Neural progenitor cell (in vitro differentiated cells): ENCODE data around the gene TRIM40. TPM values are rescaled to one million over a fixed set of nuclear protein-coding genes. Genes with fewer than 3 reads are reported as not detected.

ENCODE experiments used
- DNase-seq: peaks from one replicate; pipeline ENCODE4 v3.0.0-alpha.2; 2016; ENCODE audit warnings: low spot score
- H2AFZ ChIP-seq: fragments of 200-600 bp; sonication (generic); replicated peaks from 2 replicates; pipeline ENCODE4 v1.6.1; 2016; ENCODE audit warnings: antibody characterized with exemption
- H3F3A ChIP-seq: fragments of 200-600 bp; sonication (generic); 2 replicates; pipeline ENCODE4 v1.6.1; 2016; ENCODE audit warnings: antibody characterized with exemption, low read depth
- H3K27ac ChIP-seq: fragments of 200-600 bp; sonication (generic); 2 replicates; pipeline ENCODE4 v1.5.1; 2016; ENCODE audit warnings: mild to moderate bottlenecking
- H3K27me3 ChIP-seq: fragments of 200-600 bp; sonication (generic); 2 replicates; pipeline ENCODE4 v1.6.1; 2016; ENCODE audit warnings: mild to moderate bottlenecking, moderate library complexity
- H3K36me3 ChIP-seq: fragments of 200-600 bp; sonication (generic); 2 replicates; pipeline ENCODE4 v1.5.1; 2016
- H3K4me1 ChIP-seq: fragments of 200-600 bp; sonication (generic); 2 replicates; pipeline ENCODE4 v1.6.1; 2016; ENCODE audit warnings: mixed run types
- H3K4me2 ChIP-seq: fragments of 200-600 bp; sonication (generic); 2 replicates; pipeline ENCODE4 v1.6.1; 2016
- H3K4me3 ChIP-seq: fragments of 200-600 bp; sonication (generic); 2 replicates; pipeline ENCODE4 v1.5.1; 2016
- H3K79me2 ChIP-seq: fragments of 200-600 bp; sonication (generic); 2 replicates; pipeline ENCODE4 v1.6.1; 2016; ENCODE audit warnings: low read depth
- H3K9ac ChIP-seq: fragments of 200-600 bp; sonication (generic); 2 replicates; pipeline ENCODE4 v1.6.1; 2016
- H3K9me3 ChIP-seq: fragments of 200-600 bp; sonication (generic); 2 replicates; pipeline ENCODE4 v1.5.1; 2016; ENCODE audit warnings: low read depth
- H4K20me1 ChIP-seq: fragments of 200-600 bp; sonication (generic); 2 replicates; pipeline ENCODE4 v1.6.1; 2016; ENCODE audit warnings: low read depth
- H3K27ac Mint-ChIP-seq: 3 replicates; pipeline ENCODE4 v1.8.0; 2021; ENCODE audit warnings: mixed read lengths
- H3K27me3 Mint-ChIP-seq: 2 replicates; pipeline ENCODE4 v1.8.0; 2022; ENCODE audit warnings: low read depth, mild to moderate bottlenecking, inconsistent platforms, moderate library complexity, mixed read lengths; ENCODE audit not compliant: insufficient read depth
- H3K36me3 Mint-ChIP-seq: 3 replicates; pipeline ENCODE4 v1.8.0; 2021; ENCODE audit warnings: mixed read lengths
- H3K4me1 Mint-ChIP-seq: 3 replicates; pipeline ENCODE4 v1.8.0; 2021; ENCODE audit warnings: mixed read lengths
- H3K4me3 Mint-ChIP-seq: 3 replicates; pipeline ENCODE4 v1.8.0; 2021; ENCODE audit warnings: mild to moderate bottlenecking, moderate library complexity, mixed read lengths
- H3K9me3 Mint-ChIP-seq: 3 replicates; pipeline ENCODE4 v1.8.0; 2020; ENCODE audit warnings: mixed read lengths
- EZH2 ChIP-seq: fragments of 200-600 bp; sonication (generic); IDR thresholded peaks from 2 replicates; pipeline ENCODE4 v1.6.1; 2017; ENCODE audit warnings: antibody characterized with exemption, mild to moderate bottlenecking, moderate library complexity
- EZH2phosphoT487 ChIP-seq: fragments of 200-600 bp; sonication (generic); IDR thresholded peaks from 2 replicates; pipeline ENCODE4 v1.6.1; 2017; ENCODE audit warnings: antibody characterized with exemption
- total RNA-seq: library from RNA; depleted of rRNA; stranded (reverse); fragments of >200 nt; gene quantifications from 2 replicates; pipeline ENCODE4 v1.2.3, GENCODE V29; 2015; ENCODE audit warnings: low replicate concordance
- TF ChIP-seq, protein P1 (sequence below): fragments of 200-600 bp; sonication (generic); IDR thresholded peaks from 2 replicates; pipeline ENCODE4 v1.5.1; 2017; ENCODE audit warnings: antibody characterized with exemption, mild to moderate bottlenecking

TRIM40 gene
- total RNA-seq, 1 donor from 2014 or later = not detected

DNA sequence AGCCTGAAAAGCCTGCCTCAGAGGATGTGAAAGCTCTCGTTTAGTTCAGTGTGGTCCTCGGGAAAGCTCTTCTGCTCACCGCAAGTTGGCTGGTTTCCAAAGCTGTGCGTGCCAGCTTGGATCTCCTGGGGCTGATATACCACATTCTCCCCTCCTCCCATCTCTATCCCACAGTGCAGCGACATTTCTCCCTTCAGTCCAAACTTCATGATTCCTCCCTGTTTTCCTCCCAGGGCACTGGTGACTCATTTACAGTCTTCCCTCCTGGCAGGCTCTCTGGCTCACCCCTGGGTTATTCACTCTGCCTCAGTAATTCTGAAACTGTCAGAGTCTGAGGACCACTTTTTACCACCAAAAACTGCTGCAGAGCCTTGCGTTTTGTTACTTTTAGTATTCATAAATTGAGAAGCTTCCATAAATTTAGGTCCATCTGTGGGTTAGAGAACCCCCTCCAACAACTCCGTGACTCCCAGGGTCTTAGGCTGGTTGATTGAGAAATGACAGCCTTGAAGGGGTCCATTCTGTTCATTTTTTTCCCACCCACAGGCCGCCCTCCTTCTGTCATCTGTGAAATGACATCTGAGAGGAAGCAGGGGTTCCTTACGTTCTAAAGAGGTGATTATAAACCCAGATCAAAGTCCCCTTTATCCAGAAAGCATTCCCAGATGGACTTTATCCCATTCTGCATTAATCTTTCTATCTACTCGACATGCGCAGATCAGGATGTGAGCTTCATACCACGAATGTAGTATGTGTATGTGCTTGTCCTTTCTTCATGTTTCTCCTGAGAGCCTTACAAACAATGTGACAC, 19.0 kb downstream of the TRIM40 start:
- Histone ChIP-seq H3K4me2 (no peak overlapping the region), H3K36me3 (no peaks in the 10 kb centered on the region), H3K27me3 (peaks cover 31% of the 10 kb centered on the region), H4K20me1 (no peaks in the 10 kb centered on the region), H3K4me3 (no peak overlapping the region), H2AFZ (no peak overlapping the region), H3K27ac (no peak overlapping the region), H3F3A (no peaks in the 10 kb centered on the region), H3K4me1 (no peaks in the 10 kb centered on the region), H3K79me2 (no peaks in the 10 kb centered on the region), H3K9ac (no peak overlapping the region), H3K9me3 (no peaks in the 10 kb centered on the region)
- no peak for DNase-seq
- no peak overlapping the region for H3K4me3 Mint-ChIP-seq
- no peaks in the 10 kb centered on the region for H3K4me1 Mint-ChIP-seq
- no peaks in the 10 kb centered on the region for H3K36me3 Mint-ChIP-seq
- TF ChIP-seq EZH2phosphoT487 = no peak
- TF ChIP-seq, protein P1, sequence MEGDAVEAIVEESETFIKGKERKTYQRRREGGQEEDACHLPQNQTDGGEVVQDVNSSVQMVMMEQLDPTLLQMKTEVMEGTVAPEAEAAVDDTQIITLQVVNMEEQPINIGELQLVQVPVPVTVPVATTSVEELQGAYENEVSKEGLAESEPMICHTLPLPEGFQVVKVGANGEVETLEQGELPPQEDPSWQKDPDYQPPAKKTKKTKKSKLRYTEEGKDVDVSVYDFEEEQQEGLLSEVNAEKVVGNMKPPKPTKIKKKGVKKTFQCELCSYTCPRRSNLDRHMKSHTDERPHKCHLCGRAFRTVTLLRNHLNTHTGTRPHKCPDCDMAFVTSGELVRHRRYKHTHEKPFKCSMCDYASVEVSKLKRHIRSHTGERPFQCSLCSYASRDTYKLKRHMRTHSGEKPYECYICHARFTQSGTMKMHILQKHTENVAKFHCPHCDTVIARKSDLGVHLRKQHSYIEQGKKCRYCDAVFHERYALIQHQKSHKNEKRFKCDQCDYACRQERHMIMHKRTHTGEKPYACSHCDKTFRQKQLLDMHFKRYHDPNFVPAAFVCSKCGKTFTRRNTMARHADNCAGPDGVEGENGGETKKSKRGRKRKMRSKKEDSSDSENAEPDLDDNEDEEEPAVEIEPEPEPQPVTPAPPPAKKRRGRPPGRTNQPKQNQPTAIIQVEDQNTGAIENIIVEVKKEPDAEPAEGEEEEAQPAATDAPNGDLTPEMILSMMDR = no peak
- TF ChIP-seq EZH2 = no peak
- H3K27ac Mint-ChIP-seq = no peak overlapping the region
- peaks cover 8% of the 10 kb centered on the region for H3K27me3 Mint-ChIP-seq
- no peaks in the 10 kb centered on the region for H3K9me3 Mint-ChIP-seq

DNA sequence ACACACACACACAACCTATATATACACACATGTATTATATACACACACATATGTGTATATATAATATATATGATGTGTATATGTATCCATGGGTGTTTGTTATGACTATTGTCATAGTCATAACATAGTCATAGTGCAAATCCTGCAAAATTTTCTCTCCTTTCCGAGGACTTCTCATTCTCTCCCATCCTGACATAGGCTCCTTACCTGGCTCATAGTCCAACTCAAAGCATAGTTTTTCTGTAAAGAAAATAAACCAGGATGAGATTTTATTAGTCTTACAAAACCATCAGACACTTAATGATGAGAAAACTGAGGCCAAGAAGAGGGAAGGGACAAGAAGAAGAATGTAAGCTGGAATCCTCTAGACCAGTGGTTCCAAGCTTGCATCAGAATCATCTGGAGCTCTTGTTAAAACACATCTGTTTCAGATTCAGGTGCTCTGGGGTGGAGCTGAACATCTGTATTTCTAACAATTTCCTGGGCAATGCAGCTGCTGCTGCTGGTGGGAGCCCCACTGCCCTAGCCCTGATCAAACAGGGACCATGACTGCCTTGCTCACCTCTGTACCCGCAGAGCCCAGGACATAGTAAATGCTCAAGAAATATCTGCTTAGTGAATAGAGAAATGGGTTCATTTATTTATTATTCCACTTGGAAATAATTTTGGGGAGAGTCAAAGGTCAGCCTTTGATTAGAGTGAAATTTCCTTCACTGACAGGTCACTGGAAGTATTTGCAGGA, 19.8 kb downstream of the TRIM40 start:
- Mint-ChIP-seq H3K27me3 (peaks cover 6% of the 10 kb centered on the region), H3K4me1 (no peaks in the 10 kb centered on the region), H3K4me3 (no peak overlapping the region), H3K36me3 (no peaks in the 10 kb centered on the region), H3K27ac (no peak overlapping the region), H3K9me3 (no peaks in the 10 kb centered on the region)
- no peak for DNase-seq
- no peak for TF ChIP-seq EZH2phosphoT487
- TF ChIP-seq EZH2 = no peak
- TF ChIP-seq, protein P1 = no peak
- Histone ChIP-seq H3K9me3 (no peaks in the 10 kb centered on the region), H2AFZ (no peak overlapping the region), H3K36me3 (no peaks in the 10 kb centered on the region), H3K4me2 (no peak overlapping the region), H3K27me3 (peaks cover 31% of the 10 kb centered on the region), H3K27ac (no peak overlapping the region), H3K4me3 (no peak overlapping the region), H4K20me1 (no peaks in the 10 kb centered on the region), H3K9ac (no peak overlapping the region), H3F3A (no peaks in the 10 kb centered on the region), H3K79me2 (no peaks in the 10 kb centered on the region), H3K4me1 (no peaks in the 10 kb centered on the region)

DNA sequence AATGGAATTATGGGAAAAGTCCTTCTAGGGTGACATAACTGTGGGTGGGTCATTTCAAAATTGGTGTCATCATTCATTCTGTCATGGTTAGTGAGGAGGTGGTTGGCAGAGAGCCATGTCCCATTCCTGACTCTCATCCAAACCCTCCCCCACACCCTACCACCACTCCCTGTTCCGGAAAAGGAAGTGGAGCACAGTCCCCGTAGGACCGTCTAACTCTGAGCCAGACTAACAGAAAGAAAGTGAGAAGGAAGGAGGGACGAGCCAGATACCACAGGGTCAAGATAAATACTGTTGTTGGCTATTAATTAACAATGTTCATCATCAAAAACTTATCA, 20.3 kb downstream of the TRIM40 start:
- Histone ChIP-seq H3K27ac (no peak overlapping the region), H3K9ac (no peak overlapping the region), H3K4me1 (no peaks in the 10 kb centered on the region), H3K79me2 (no peaks in the 10 kb centered on the region), H3K4me3 (no peak overlapping the region), H4K20me1 (no peaks in the 10 kb centered on the region), H3K4me2 (no peak overlapping the region), H3K9me3 (no peaks in the 10 kb centered on the region), H2AFZ (no peak overlapping the region), H3K27me3 (peaks cover 31% of the 10 kb centered on the region), H3K36me3 (no peaks in the 10 kb centered on the region), H3F3A (no peaks in the 10 kb centered on the region)
- H3K9me3 Mint-ChIP-seq = no peaks in the 10 kb centered on the region
- H3K4me1 Mint-ChIP-seq = no peaks in the 10 kb centered on the region
- DNase-seq = no peak
- no peaks in the 10 kb centered on the region for H3K36me3 Mint-ChIP-seq
- no peak overlapping the region for H3K27ac Mint-ChIP-seq
- TF ChIP-seq EZH2 = no peak
- no peak overlapping the region for H3K4me3 Mint-ChIP-seq
- peaks cover 6% of the 10 kb centered on the region for H3K27me3 Mint-ChIP-seq

DNA sequence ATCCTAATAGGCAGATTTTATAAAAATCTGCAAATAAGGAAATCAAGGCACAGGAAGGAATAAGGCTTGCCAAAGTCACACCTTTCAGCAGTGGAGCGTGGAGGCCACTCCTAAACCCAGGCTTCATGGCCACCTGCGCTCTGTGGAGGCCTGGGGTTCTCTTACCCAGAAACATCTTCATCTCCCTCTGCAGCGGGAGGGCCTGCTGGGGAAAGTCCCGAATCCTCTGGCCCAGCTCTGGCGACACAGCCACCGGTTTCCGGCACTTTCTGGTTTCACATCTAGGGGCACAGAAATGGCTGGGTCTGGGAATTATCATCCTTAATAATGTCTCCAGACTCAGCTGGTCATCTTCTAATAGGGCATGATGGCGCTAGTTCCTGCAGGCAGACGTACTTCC, 20.8 kb downstream of the TRIM40 start:
- no peak for DNase-seq
- no peak overlapping the region for H3K4me3 ChIP-seq
- H3K27me3 Mint-ChIP-seq = peaks cover 6% of the 10 kb centered on the region
- H3K27ac ChIP-seq = no peak overlapping the region
- H3K27ac Mint-ChIP-seq = no peak overlapping the region
- no peaks in the 10 kb centered on the region for H4K20me1 ChIP-seq
- H3K27me3 ChIP-seq = peaks cover 31% of the 10 kb centered on the region
- no peak for TF ChIP-seq EZH2
- TF ChIP-seq, protein P1 = no peak
- TF ChIP-seq EZH2phosphoT487 = no peak
- H3K4me3 Mint-ChIP-seq = no peak overlapping the region
- H3K4me2 ChIP-seq = no peak overlapping the region
- H3K9me3 ChIP-seq = no peaks in the 10 kb centered on the region
- no peaks in the 10 kb centered on the region for H3K79me2 ChIP-seq
- H3K36me3 ChIP-seq = no peaks in the 10 kb centered on the region
- H2AFZ ChIP-seq = no peak overlapping the region
- no peaks in the 10 kb centered on the region for H3F3A ChIP-seq
- H3K4me1 ChIP-seq = no peaks in the 10 kb centered on the region
- H3K36me3 Mint-ChIP-seq = no peaks in the 10 kb centered on the region
- H3K9me3 Mint-ChIP-seq = no peaks in the 10 kb centered on the region
- no peaks in the 10 kb centered on the region for H3K4me1 Mint-ChIP-seq
- no peak overlapping the region for H3K9ac ChIP-seq
